H4 (cell line): Measurements from ENCODE around the gene MSI2. TPM values are rescaled to one million over a fixed set of nuclear protein-coding genes. Genes with fewer than 3 reads are reported as not detected.

Experiments
- DNase-seq: peaks from one replicate; pipeline ENCODE4 v3.0.0-alpha.2; 2015; ENCODE audit warnings: low spot score
- total RNA-seq: library from RNA; depleted of rRNA; stranded (reverse); fragments of >200 nt; shearing (Covaris generic); gene quantifications from 2 replicates; pipeline ENCODE4 v1.2.3, GENCODE V29; 2014

The MSI2 gene
- total RNA-seq, 1 experiment from 2014 or later, result 27.7 TPM

GRCh38 chr17:57395721-57396321 is 139.5 kb downstream of the MSI2 start:
- DNase-seq, result no peak

- DNase-seq, result no peak
These were observed 140.2 kb downstream of the MSI2 start for GRCh38 chr17:57396511-57396921.

GRCh38 chr17:57397402-57397801 is 141.1 kb downstream of the MSI2 start:
- DNase-seq, result no peak

DNA sequence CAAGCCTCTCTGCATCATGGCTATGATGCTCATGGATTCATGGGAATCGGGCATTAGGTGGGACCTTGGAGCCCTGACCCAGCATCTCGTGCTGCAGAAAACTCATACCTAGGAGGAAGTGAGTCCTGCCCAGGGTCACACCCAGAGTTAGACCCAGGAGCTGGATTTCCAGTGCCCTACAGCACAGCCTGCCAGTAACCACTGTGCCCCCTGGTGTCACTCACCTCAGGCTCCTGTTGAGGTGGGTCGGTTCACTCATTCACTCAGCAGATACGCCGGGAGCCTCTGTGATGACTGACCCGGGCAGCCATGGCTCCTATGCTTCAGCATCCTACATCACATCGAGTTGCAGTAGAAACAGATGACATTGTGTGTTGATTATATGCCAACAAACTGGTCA is 143.4 kb downstream of the MSI2 start:
- no peak for DNase-seq

DNA sequence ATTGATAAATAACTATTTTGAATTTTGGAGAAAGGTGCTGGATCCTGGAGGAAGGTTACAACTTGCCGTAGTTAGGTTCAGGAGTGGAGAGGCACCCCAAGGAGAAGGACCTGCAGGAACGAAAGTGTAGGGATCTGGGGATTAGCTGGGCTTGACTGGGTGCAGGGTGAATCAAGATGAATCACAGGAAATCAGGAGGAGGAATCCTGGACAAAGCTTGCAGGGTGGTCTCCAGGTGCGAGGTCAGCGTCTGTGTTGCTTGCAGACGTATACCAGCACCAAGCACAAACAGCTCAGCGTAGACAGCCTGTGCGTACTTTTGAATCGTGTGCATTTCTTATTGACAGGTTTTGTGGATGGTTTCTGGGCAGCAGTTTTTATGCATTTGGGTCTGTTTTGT is 144.3 kb downstream of the MSI2 start:
- no peak for DNase-seq

DNA sequence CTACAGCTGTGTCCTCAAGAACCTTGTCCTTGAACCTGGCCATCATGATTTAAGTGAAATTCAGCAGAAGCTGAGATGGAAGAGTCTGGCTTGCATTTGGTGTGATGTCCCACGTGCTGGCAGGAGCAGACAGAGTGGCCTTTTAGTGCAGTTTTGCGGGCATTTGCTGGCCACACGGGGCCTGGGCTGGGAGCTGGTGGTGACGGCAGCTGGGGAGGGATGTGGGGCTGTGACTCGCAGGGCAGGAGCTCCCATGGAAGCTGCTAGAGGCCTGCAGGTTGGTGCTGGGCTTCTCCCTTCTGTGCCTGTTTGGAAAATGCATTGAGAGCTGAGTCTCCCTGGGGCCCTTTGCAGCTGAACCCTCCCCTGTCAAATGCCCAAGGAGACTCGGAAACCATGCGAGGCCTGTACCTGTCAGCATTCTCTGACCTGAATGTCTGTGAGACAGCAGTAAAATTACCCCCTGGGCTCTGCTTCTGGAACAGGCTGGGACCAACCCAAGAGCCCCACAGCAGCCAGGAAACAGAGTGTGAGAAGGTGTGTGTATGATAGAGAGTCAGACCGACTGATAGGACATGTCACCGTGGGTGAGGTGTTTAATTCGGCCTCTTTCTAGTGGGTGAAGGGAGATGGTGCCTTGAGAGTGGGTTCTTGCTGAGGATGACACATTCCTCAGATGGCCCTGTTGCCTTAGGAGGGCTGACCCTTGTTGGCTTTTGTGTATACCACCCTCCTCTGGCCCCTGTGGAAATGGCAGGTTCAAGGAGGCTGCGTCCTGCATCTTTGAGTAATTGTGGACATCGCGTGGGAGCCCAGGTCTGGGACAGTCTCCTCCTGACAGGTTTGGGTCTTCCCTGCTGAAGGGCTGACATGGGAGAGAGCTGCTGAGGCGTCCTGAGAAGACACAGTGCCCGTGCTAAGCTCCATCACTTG is 145.5 kb downstream of the MSI2 start:
- DNase-seq, result no peak

- DNase-seq, result no peak
These were observed 146.4 kb downstream of the MSI2 start for GRCh38 chr17:57402681-57403180.

- DNase-seq, result no peak
These were observed 146.9 kb downstream of the MSI2 start for GRCh38 chr17:57403236-57403635.

GRCh38 chr17:57404073-57404472 is 147.8 kb downstream of the MSI2 start:
- DNase-seq, result no peak

- no peak for DNase-seq
These were observed 148.6 kb downstream of the MSI2 start for GRCh38 chr17:57404795-57405490.

- no peak for DNase-seq
These were observed 149.3 kb downstream of the MSI2 start for GRCh38 chr17:57405491-57406072.

- peak; percentile 62 for DNase-seq
These were observed 150.0 kb downstream of the MSI2 start for GRCh38 chr17:57406131-57406980.

DNA sequence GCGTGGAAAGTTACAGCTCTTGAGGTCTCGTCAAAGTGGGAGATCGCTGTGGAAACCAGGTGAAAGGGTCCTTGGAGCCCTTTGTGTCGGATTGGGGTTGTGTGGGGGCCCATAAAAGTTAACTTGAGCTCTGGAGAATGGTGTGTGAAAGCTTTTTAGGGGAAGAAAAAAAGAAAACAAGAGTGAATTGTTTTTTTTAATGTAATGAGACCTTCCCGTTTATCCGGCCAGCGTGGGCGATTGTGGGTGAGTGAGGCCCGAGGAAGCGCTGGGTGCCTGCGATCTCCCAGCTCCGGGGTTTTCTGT is 150.6 kb downstream of the MSI2 start:
- no peak for DNase-seq

DNA sequence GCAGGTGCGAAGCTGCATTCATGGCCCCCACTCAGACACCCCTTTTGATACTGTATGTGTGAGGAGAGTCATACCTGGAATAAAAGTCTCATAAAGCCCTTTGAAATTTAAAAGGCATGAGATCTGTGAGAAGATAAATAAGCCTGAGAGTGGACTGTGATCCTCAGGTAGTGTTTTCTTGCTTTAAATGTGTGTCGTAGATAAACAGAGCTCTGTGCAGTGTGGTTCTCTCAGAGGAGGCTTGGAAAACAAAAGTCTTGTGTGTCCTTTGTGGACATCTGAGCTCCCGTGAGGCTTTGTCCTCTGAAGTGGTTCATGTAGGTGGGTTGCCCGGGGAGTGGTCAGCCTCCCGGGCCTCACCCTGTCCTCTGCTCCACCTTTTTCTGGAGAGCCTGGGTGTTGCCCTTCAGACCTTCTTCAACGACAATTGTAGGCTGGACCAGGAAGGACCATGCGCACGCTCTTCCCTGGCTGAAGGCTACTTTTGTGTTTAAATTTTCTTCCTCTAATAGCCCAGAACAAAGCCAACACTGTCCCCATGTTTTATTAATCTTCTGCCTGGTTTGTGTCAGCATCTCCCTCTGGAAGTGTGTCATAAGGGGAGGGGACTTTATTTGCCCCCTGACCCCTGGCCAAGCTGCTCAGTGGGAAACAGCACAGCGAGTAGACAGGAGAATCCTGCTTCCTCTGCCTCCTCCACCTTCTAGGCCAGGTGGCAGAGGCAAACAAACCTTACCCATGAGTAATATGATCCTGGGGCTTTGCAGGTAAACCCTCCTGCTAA is 151.2 kb downstream of the MSI2 start:
- DNase-seq, result no peak

- DNase-seq, result no peak
These were observed 151.9 kb downstream of the MSI2 start for GRCh38 chr17:57408071-57408811.

DNA sequence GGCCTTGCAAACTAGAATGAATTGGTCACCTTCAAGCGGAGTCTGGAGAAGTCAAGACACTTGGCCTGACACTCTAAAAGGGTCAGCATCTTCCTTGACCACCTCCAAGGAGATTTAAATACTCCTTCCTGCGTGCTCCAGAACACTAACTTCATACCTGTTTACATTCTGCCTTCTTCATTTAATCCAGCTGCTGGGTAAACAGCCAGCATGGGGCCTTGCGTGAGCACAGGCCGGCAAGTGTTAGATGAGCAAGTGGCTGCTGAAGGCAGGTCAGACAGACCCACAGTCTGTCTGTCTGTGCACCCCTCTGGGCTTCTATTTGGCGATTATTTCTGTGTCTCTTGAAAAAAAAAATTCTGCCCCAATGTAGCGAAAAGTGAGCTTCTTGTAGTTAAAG is 153.8 kb downstream of the MSI2 start:
- DNase-seq, result no peak

- no peak for DNase-seq
These were observed 156.3 kb downstream of the MSI2 start for GRCh38 chr17:57412520-57413096.

DNA sequence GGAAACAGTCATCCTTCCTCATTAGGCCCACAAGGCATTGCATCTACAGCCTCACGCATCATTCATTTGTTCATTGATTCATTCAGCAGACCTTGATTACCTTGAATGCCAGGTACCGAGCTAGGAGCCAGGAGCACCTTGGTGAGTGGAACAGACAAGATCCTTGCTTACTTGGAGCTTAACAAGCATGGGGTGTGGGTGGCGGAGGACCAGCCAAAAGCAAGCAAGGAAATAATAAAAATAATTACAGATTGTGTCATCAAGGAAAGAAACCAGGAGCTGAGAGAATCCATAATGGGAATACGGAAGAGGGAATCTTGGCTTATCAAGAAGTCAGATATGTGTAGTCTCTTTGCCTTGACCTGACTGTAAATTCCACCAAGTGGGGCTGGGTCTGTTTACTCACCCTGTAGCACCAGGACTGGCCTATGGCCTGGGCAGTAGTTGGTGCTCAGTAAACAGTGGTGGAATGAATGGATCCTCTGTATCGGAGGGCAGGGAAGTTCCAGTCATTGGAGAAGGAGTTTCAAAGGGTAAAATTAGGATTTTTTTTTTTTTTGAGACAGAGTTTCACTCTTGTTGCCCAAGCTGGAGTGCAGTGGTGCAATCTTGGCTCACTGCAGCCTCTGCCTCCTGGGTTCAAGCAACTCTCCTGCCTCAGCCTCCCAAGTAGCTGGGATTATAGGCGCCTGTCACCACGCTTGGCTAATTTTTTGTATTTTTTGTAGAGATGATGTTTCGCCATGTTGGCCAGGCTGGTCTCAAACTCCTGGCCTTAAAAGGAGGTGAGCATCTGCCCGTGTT is 157.7 kb downstream of the MSI2 start:
- no peak for DNase-seq
